HG03097 (cell line): ENCODE results near the gene LASP1.
"Not testable (repeated sequence)": the region's sequence is repeated elsewhere in the genome, so short reads cannot be mapped to it uniquely, and the experiment has no call there.

Experiments
- ATAC-seq: cut with Tn5 transposase; IDR thresholded peaks from one replicate; pipeline ENCODE4 v1.9.1; 2021; ENCODE audit not compliant: unreplicated experiment, low FRiP score

The LASP1 gene

GRCh38 chr17:38922538-38923297, 52.9 kb downstream of the LASP1 start:
- ATAC-seq: no peak

- ATAC-seq: no peak
Observed at GRCh38 chr17:38925263-38925995, 55.6 kb downstream of the LASP1 start, which contains the start of gene LASP1NB. LASP1NB (plus strand) TSS chr17:38925614.

DNA sequence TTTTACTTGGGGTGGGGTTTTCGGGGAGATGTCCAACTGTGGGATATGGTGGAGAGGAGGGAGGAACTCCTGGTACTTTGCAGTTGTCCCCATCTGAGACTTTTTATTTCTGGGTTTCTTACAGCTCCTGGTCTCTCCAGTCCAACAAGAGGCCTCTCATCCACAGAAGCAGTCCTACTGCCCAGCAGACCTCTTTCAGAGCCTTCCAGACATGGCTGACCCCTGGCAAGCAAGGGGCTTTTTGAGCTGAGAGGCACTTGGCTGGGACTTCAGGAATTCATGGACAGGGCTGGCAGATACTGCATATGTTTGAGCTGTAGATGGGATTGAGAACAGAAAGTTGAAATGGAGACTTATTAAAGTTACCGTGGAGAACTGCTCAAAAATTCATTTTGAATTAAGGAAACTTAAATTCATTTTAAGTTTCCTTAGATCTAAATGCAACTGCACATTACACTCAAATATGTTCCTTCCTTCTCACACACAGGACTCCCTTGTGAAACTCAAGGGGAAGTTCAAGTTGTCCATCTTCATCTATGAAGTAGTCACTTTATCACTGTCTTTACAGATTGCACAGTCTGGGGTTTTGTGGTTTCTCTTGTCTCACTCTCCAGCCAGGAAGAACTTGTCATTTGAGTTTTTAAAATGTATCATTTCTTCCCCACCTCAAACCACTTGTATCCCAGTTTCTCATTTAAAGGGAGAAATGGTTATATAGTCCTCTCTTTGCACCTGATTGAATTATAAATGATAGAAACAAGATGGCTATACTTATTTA, 56.6 kb downstream of the LASP1 start:
- ATAC-seq: no peak

DNA sequence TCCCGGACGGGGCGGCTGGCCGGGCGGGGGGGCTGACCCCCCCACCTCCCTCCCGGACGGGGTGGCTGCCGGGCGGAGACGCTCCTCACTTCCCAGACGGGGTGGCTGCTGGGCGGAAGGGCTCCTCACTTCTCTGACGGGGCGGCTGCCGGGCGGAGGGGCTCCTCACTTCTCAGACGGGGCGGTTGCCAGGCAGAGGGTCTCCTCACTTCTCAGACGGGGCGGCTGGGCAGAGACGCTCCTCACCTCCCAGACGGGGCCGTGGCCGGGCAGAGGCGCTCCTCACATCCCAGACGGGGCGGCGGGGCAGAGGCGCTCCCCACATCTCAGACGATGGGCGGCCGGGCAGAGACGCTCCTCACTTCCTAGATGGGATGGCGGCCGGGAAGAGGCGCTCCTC, 60.9 kb downstream of the LASP1 start:
- ATAC-seq: not testable (repeated sequence)

DNA sequence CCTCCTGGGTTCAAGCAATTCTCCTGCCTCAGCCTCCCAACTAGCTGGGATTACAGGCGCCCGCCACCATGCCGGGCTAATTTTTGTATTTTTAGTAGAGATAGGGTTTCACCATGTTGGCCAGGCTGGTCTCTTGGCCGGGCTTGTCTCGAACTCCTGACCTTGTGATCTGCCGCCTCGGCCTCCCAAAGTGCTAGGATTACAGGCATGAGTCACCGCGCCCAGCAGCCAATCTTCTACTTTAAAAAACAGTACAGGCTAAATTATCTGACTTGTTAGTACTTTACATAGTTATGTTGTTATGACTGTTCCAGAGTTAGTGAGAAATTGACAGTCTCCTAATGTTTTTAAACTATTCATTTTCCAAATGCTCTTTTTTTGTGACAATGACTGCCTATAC, 64.1 kb downstream of the LASP1 start:
- not testable (repeated sequence) for ATAC-seq

GRCh38 chr17:38939987-38940386, 70.1 kb downstream of the LASP1 start:
- ATAC-seq: no peak

- no peak for ATAC-seq
Observed at GRCh38 chr17:38940404-38940803, 70.5 kb downstream of the LASP1 start.

DNA sequence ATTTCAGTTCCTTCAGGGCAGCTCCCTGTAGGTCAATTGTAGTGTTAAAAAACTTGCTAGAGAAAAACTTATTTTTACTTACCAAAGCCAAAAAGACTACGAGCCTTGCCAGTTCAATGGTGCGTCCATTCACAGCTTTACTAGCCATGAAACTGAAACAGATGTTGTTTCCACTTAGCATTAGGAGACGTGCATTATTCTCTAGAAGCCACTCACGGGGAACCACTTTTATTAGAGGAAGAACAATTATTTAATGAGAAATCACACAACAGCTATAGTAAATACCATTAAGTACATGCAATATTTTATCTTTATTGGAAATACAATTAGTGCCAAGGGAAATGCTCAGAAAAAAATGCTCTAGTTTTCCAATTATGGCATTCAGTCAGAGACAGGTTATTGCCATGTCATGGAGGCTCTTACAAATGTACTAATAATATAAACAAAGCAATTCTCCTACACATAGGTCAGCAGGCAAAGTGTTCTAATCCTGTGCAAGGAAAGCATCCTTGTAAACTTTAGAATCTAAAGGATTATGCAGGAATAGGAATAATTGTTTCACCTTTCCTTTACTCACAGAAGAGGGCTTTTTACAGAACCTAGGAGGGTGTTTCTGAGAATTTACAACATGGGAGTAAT, 73.0 kb downstream of the LASP1 start:
- ATAC-seq: no peak

DNA sequence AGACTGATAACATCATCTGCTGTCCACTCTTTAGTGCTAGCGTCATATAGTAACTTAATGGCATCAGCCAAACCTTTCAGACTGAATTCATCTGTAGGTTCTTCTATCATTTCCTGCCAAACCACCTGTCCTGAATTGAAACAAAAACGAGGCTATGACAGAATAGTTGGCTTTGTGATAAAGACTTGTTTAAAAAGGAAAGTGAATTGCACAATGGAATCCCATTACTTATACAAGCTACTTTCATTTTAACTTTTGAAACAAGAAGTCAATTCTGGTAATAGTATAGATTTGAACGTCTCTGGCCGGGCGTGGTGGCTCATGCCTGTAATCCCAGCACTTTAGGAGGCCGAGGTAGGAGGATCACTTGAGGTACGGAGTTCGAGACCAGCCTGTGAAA, 73.7 kb downstream of the LASP1 start:
- ATAC-seq: no peak

GRCh38 chr17:38947189-38947588, 77.3 kb downstream of the LASP1 start:
- ATAC-seq: no peak

DNA sequence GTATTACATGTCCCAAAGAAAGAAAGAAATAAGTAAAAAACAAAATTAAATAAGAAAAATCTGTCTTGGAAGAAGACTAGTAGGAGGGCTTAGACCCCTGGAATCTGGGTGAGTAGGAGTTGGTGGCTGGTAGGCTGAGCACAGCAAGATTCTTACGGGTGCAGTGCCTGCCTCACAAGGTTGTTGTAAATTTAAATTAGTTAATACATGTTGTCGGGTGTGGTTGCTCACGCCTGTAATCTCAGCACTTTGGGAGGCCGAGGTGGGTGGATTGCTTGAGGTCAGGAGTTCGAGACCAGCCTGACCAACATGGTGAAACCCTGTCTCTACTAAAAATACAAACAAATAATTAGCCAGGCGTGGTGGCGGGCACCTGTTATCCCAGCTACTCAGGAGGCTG, 83.9 kb downstream of the LASP1 start:
- not testable (repeated sequence) for ATAC-seq

GRCh38 chr17:38958326-38958725, 88.5 kb downstream of the LASP1 start:
- ATAC-seq: no peak

DNA sequence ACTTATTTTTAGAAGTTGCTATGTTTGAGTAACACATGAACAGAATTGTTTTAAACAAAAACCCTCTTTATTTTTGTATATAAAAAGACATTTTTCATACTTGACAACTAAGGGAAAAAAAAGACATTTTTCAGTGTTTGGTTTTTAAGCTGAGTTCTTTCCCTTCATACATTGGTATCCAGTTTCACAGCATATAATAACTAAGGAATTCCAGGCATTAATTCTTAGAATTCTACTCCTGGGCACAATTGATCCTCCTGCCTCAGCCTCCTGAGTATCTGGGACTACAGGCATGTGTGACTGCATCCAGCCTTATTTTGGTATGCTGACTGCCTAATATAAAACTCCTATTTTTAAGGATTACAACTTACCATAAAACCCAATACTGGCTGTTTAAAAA, 88.9 kb downstream of the LASP1 start:
- no peak for ATAC-seq

DNA sequence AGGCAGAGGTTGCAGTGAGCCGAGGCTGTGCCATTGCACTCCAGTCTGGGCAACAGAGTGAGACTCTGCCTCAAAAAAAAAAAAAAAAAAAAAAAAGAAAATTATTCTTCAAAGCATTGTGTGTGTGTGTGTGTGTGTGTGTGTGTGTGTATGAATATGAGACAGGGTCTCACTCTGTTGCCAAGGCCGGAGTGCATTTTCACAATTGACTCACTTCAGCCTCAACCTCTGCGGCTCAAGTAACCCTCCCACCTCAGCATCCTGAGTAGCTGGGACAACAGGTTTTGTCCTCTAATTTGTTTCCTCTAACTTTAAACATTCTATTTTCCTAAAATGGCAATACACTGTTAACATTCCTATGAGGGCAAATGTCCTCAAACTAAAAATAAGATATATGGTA, 89.7 kb downstream of the LASP1 start:
- ATAC-seq: no peak

- no peak for ATAC-seq
Observed at GRCh38 chr17:38960402-38960801, 90.5 kb downstream of the LASP1 start.

DNA sequence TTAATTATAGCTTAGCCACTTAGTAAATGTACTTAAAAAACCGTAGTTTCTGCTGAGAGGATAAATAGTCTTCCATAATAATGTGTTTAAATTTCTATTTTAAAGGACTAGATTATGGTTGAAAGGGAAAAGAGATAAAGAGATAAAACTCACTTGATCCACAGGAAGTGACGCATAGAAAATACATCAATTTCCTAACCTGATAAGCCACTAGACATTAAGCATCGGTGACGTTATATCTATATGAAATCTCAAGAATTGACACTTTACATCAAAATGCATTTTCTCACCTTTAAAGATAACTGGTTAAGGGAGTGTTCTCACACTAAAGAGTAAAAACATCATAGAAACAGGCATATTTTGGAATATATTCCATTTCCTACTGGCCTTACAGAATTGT, 91.6 kb downstream of the LASP1 start:
- ATAC-seq: no peak

GRCh38 chr17:38967290-38967738, 97.5 kb downstream of the LASP1 start, which contains the start of gene FBXO47:
FBXO47 (minus strand) TSS chr17:38967403; CDS start chr17:38963025, 4,378 bp downstream.
- ATAC-seq: no peak

DNA sequence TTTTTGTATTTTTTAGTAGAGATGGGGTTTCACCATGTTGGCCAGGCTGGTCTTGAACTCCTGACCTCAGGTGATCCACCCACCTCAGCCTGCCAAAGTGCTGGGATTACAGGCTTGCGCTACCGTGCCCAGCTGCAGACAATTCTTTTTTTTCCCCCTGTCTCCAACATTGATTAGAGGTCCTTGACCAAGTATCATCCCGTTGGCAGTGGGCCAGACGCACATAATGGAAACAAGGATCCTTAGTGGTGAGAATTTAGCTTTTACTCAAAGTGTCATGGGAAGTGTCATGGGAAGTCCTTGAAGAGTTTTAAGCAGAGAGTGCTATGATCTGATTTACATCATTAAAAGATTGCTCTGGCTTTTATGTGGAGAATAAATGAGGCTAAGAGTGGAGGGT, 99.4 kb downstream of the LASP1 start:
- no peak for ATAC-seq

DNA sequence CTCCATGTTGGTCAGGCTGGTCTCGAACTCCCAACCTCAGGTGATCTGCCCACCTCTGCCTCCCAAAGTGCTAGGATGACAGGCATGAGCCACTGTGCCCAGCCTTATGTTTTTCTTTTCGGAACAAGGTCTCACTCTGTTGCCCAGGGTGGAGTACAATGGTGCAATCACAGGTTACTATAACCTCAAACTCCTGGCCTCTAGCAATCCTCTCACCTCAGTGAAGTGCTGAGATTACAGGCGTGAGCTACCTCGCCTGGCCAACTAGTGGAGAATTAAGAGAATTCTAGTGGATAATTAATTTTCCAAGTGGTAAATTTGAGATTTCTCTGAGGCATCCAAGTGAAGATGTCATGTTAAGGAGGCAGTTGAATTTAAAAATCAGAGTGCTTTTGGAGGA, 100.3 kb downstream of the LASP1 start:
- no peak for ATAC-seq

- no peak for ATAC-seq
Observed at GRCh38 chr17:38970804-38971203, 100.9 kb downstream of the LASP1 start.
